HFF-Myc (cell line): ENCODE data around the gene ENOX1.
A peak's percentile ranks its signal among the peaks of the same experiment; 100 is the strongest.

Experiments used
- DNase-seq: peaks from one replicate; pipeline ENCODE4 v3.0.0-alpha.2; 2011; ENCODE audit warnings: low read depth; ENCODE audit errors: extremely low read depth
- H3K4me3 ChIP-seq: replicated peaks from 2 replicates; pipeline ENCODE4 v1.5.1; 2011; ENCODE audit warnings: low read depth, mild to moderate bottlenecking, control low read depth, low read length
- CTCF ChIP-seq: IDR thresholded peaks from 2 replicates; pipeline ENCODE4 v1.5.1; 2012; ENCODE audit warnings: mild to moderate bottlenecking, low read depth, low read length, control low read depth; ENCODE audit errors: missing control alignments

The ENOX1 gene

GRCh38 chr13:43379738-43380137 is 407.0 kb downstream of the ENOX1 start:
- DNase-seq = no peak
- H3K4me3 ChIP-seq = no peak overlapping the region
- TF ChIP-seq CTCF = no peak

GRCh38 chr13:43377973-43378372 is 408.8 kb downstream of the ENOX1 start:
- no peak for TF ChIP-seq CTCF
- DNase-seq = no peak
- no peak overlapping the region for H3K4me3 ChIP-seq

GRCh38 chr13:43377149-43377548 is 409.6 kb downstream of the ENOX1 start:
- H3K4me3 ChIP-seq = no peak overlapping the region
- DNase-seq = no peak
- no peak for TF ChIP-seq CTCF

- DNase-seq = no peak
- H3K4me3 ChIP-seq = no peak overlapping the region
- no peak for TF ChIP-seq CTCF
These were observed 410.2 kb downstream of the ENOX1 start for GRCh38 chr13:43376596-43376995.

- no peak for TF ChIP-seq CTCF
- DNase-seq = no peak
These were observed 410.8 kb downstream of the ENOX1 start for GRCh38 chr13:43375797-43376465.

GRCh38 chr13:43374621-43375020 is 412.2 kb downstream of the ENOX1 start:
- peak; percentile 54 for DNase-seq
- H3K4me3 ChIP-seq = no peak overlapping the region
- no peak for TF ChIP-seq CTCF

More at GRCh38 chr13:43375797-43376465, 410.8 kb downstream of the ENOX1 start:
- no peak overlapping the region for H3K4me3 ChIP-seq

- no peak overlapping the region for H3K4me3 ChIP-seq
- no peak for TF ChIP-seq CTCF
- DNase-seq = no peak
These were observed 413.4 kb downstream of the ENOX1 start for GRCh38 chr13:43373400-43373799.
